ENCODE results near the gene INPP5F. TPM values are rescaled to one million over a fixed set of nuclear protein-coding genes. Genes with fewer than 3 reads are reported as not detected.

Gene INPP5F
- total and polyA plus RNA-seq, 10 of the 15 experiments (the other 5 are each of a cell fraction or from before 2014, with no cell fraction given): 6.0 to 49.3 (median 34.3) TPM

GRCh38 chr10:119701861-119702260 lies 24.0 kb upstream of the INPP5F start:
- WGBS (ENCODE audit: insufficient coverage, insufficient replicate concordance, low lambda C conversion rate, missing lambda C conversion rate): 73% methylated on average over 7 of the region's 7 CpGs
- Histone ChIP-seq H3K4me2 (ENCODE audit: control insufficient read depth, insufficient read depth) (no peak overlapping the region), H3K27me3 (replicated peaks in 1 of 2; ENCODE audit: control insufficient read depth in 2 of 2, insufficient read depth in 2 of 2, low read length in 1 of 2) (no peaks in the 10 kb centered on the region), H3K27ac (ENCODE audit: control insufficient read depth, insufficient read depth) (no peak overlapping the region), H2AFZ (ENCODE audit: control insufficient read depth, low read depth, low read length) (no peak overlapping the region), H3K9me3 (replicated peaks; ENCODE audit: control insufficient read depth, insufficient read depth, low read length) (peaks cover 13% of the 10 kb centered on the region), H4K20me1 (ENCODE audit: control insufficient read depth, insufficient read depth) (no peaks in the 10 kb centered on the region), H3K79me2 (ENCODE audit: control insufficient read depth, insufficient read depth, low read length) (no peaks in the 10 kb centered on the region), H3K36me3 (ENCODE audit: control insufficient read depth in 2 of 2, insufficient read depth in 2 of 2, low read length in 1 of 2) (no peaks in the 10 kb centered on the region), H3K9ac (ENCODE audit: control insufficient read depth, insufficient read depth, low read length) (no peak overlapping the region), H3K4me1 (ENCODE audit: control insufficient read depth, insufficient read depth, low read length) (peaks cover 68% of the 10 kb centered on the region), H3K4me3 (no peak overlapping the region)
- DNase-seq (ENCODE audit: low read depth, low spot score): no peak
- ChIA-PET RAD21 (ENCODE audit: unreplicated experiment) (interaction anchor here (0.7 to 9.5 kb wide), 7 partner anchors 13 to 83 kb away, joined by 3 to 143 read pairs (median 3); partner anchors contain the start of gene INPP5F), POLR2A (interaction anchor here (0.5 to 2.8 kb wide), 8 partner anchors 10 to 523 kb away, joined by 3 to 58 read pairs (median 3); partner anchors contain the start of gene INPP5F), CTCF (interaction anchor here (0.7 to 6.5 kb wide), 8 partner anchors 10 to 157 kb away, joined by 3 to 45 read pairs (median 4); partner anchors contain the start of gene INPP5F), SMC1A (ENCODE audit: uncharacterized antibody, unreplicated experiment) (interaction anchor here (0.6 to 9.6 kb wide), 13 partner anchors 9 to 503 kb away, joined by 3 to 165 read pairs (median 6); partner anchors contain the start of gene INPP5F)
- in situ Hi-C loops (cut with MboI): no loop called here
- intact Hi-C loops (cut with micrococcal nuclease; ENCODE audit: unreplicated experiment): loop anchor here (5.0 kb wide), 1 partner anchor 35 kb away; no protein-coding TSS in a partner anchor
- peak; percentile 89 for TF ChIP-seq MLLT1 (IDR thresholded peaks at IDR 0.05)
- no peak for TF ChIP-seq HSF1 (IDR thresholded peaks at IDR 0.05; ENCODE audit: low read depth, low read length)
- no peak for TF ChIP-seq GABPA (IDR thresholded peaks at IDR 0.05; ENCODE audit: low read depth)
- TF ChIP-seq ZNF24 (IDR thresholded peaks at IDR 0.05): 0 out of 2 replicates have a peak, but pooled peaks have one; percentile 31
- BruUV-seq (replicated peaks): no TSS peak
- FAIRE-seq: no peak
- no peak for ATAC-seq
